Stimulated activated CD4-positive, alpha-beta T cell treated with anti-CD3 and anti-CD28 coated beads, Interleukin-4, amount 100 ng/mL, for 4 hours (primary cell): Measurements from ENCODE around the gene NUP210L.

Source experiments
- DNase-seq, 2 experiments: peaks; one replicate each; pipeline ENCODE4 v3.0.0-alpha.2; 2020

NUP210L gene

DNA sequence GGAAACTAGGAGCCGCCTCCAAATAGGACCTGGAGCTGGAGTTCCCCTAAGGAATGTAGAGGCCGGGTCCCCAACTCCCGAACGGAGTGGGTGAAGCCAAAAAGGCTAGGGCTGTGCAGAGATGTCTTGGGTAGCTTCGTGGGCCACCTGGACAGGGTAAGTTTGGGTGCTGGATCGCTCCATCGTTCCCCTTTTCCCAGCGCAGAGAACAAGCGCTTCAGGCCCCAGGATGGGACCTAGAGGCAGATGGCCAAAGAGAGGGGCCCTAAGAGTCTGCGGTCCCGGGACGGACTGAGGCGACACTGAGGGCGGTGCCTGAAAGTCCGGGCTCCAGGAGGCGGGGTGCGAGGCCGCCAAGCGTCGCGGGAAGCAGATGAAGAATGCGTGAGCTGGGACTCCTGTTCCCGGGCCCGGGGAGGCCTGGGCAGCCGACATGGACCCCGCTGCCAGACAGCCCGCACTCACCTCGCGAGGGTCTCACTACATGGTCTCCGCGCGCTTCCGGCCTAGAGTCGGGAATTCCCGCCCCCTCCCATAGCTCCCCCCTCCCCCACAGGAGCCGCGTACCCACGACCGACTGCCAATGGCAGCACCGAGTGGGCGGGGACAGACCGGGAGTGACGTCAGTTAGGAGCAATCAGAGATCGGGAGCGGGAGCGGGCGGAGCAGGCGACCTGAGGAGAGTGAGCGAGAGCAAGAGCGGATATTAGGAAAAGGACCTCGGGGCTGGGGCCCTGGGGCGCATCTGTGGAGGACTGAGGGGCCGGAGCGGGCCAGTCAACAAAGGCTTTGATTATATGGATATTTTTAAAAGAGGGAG, 191.6 kb downstream of the NUP210L start, which contains the start of gene SLC39A1:
Gene SLC39A1, minus strand, starts transcription at position 508 of the 820 bp plus-strand sequence. CDS start 822 bp downstream, outside the sequence.
- DNase-seq, result peak; percentile 92 to 93

GRCh38 chr1:153962088-153963029, 192.5 kb downstream of the NUP210L start:
- DNase-seq, result no peak

GRCh38 chr1:153961421-153961820, 193.5 kb downstream of the NUP210L start:
- no peak for DNase-seq

- no peak for DNase-seq
Observed at GRCh38 chr1:153960206-153960605, 194.7 kb downstream of the NUP210L start.

DNA sequence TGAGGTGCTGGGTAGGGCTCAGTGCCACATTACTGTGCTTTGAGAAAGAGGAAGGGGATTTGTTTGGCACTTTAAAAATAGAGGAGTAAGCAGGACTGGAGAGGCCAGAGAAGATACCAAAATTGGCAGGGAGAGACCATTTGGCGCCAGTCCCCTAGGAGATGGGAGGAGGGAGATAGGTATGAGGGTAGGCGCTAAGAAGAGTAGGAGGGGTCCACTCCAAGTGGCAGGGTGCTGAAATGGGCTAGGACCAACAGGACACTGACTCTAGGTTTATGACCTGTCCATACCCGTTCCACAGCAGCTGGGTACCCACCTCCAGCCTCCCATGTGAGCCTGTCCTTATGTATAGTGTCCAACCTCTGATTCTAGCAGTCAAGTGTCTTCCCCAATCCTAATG, 195.4 kb downstream of the NUP210L start:
- no peak for DNase-seq

DNA sequence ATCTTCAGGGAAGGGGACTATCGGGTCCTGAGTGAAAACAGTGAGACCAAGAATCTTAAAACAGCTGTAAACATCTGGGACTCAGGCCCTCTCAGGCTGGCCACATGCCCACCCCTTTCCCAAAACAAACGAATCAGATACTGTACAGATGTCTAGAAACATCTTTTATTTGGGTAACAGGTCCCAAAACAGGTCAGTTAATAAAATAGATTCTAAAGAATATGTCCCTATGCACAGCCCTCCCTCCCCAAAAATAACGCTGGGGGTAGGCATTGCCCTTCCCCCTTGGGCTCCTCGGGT, 196.0 kb downstream of the NUP210L start:
- DNase-seq, result no peak

GRCh38 chr1:153958111-153958960, 196.5 kb downstream of the NUP210L start, which contains the start of gene CRTC2:
Gene CRTC2, minus strand, starts transcription at chr1:153958612. Its CDS starts 115 bp downstream, at chr1:153958497.
- DNase-seq, result peak; percentile 93 to 97

GRCh38 chr1:153957744-153958110, 197.1 kb downstream of the NUP210L start:
- DNase-seq, result peak; percentile 23 to 26

DNA sequence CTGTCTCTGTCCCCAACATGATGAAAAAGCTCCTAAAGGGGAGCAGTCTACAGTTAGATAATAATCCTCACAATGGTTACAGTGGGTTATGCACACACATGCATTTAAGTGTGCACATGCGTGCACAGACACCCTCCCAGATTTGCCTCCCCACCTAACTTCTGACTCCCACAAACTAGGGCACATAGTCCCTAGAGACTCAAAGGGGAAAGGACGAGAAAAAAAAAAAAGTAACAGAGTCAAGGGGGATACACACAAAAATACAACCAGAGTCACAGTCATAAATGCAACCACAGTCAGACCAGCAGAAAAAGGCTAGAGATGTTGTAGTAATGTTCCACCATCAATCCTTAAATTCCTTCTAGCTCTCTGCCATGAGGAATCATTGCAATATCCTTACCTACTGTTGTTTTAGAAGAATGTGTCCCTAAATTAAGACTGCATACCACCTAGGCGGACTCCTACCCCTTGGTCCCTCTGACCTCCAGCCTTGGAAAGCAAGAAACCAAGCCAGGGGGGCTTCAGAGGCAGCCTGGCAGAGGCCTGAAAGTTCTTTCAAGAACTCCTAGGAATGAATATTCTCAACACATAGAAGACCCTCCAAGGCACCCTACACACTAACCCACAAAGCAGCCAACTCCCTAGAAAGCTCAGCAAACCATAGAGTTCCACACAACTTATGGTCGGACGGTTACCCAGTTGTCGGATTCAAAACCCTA, 197.7 kb downstream of the NUP210L start:
- no peak for DNase-seq

- DNase-seq, result no peak
Observed at GRCh38 chr1:153954826-153955225, 200.0 kb downstream of the NUP210L start.

DNA sequence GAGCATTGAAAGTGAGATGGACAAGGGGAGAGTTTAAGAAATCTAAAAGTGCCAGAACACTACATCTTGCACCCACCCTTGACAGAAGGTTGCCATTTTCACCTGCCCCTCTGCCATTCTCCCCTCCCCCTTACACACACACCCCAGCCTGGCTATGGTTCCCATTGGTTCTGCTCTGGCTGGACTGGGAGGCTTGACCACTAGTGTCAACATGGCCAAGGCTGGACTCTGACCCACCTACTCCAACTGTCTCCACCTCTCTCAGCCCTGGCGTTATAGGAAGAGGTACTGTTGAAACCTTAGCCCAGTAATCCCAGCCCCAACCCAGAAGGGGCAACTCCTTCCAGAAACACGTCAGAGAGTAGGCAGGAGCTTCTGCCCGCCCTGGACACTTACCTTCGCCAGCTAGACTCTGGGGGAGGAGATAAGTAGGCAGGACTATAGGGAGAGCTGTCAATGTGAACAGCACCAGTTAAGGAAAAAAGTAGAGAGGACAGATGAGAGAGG, 201.0 kb downstream of the NUP210L start:
- DNase-seq, result no peak

DNA sequence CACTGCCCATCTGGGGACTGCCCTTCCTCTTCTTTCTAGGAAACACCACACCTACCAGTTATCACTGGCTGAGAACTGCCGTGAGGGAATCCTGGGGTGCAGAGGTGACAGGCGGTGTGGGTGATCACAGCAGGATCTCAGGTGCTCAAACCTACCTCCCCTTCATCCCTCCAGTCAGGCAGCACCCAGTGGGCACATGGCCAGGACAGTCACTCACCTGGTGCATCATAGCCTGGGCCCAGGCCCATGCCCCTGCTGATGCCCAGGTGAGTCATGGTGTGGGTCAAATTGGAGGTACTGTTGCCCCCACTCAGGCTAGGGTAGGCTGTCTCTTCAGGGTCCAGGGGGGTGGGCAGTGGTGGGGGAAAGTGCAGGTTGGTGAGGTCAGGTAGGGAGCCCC, 203.1 kb downstream of the NUP210L start:
- DNase-seq, result no peak

GRCh38 chr1:153951183-153951582, 203.7 kb downstream of the NUP210L start:
- DNase-seq, result no peak

DNA sequence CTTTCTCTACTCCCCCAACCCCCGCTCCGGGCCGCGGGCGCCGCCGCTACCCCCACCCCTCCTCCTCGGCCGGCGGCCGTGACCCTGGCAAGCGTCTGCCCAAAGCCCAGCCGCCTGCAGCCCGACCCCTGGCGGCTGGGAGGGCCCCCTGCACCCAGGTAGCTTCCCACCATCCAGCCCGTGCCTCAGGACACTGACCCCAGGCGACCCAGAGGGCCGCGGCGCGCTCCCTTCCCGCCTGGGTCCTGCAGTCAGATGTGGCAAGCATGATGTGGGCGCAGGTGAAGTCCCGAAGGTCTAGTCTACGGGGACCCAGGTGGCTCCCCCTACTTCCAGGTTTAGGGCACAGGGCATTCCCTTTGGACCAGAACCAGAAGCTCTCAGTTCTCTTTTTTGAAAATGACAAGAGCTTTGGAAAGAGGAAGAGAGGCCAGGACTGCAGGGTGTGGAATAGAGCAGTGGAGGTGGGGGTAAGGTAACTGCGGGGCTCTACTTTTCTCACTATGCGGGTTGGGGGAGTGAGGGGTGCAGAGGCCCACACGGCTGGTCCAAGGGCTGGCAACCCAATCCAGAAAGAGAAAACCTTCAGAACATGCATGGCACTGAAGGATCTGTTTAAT, 208.1 kb downstream of the NUP210L start, which contains the start of gene DENND4B:
Gene DENND4B, minus strand, starts transcription at position 97 of the 620 bp plus-strand sequence. CDS start 2,344 bp downstream, outside the sequence.
- peak; percentile 70 to 75 for DNase-seq

GRCh38 chr1:153945795-153946621, 208.9 kb downstream of the NUP210L start:
- peak; percentile 64 to 65 for DNase-seq

DNA sequence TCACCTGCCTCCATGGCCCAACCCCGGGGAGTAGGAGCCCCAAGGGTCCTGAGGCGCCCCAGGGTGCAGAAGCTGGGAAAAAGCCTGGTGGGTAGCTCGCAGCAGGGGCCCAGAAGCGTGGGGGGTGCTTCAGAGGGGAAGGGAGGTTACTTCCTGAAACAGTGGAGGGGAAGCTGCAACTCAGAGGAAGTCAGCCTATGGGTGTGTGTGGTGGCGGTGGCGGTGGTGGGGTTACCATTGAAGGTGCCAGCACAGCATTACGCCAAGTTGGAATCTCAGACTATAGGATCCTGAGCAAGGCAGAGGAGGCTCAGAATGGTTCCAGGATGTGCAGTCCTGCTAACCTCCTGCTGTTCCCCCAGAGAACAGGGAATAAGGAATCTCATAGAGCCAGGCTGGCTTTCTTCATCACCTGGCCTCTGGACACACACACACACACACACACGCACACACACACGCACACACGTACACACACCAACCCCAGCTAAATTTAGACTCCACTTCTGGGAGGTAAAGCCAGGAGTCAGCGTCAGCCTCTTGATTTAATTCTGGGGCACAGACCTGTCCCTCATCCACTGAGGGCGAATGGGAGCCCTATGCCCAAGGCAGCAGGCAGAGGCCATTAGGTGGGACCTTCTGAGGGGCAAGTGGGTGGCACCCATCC, 209.6 kb downstream of the NUP210L start:
- peak; percentile 62 to 75 for DNase-seq

GRCh38 chr1:153944827-153945117, 210.1 kb downstream of the NUP210L start:
- DNase-seq, result no peak

DNA sequence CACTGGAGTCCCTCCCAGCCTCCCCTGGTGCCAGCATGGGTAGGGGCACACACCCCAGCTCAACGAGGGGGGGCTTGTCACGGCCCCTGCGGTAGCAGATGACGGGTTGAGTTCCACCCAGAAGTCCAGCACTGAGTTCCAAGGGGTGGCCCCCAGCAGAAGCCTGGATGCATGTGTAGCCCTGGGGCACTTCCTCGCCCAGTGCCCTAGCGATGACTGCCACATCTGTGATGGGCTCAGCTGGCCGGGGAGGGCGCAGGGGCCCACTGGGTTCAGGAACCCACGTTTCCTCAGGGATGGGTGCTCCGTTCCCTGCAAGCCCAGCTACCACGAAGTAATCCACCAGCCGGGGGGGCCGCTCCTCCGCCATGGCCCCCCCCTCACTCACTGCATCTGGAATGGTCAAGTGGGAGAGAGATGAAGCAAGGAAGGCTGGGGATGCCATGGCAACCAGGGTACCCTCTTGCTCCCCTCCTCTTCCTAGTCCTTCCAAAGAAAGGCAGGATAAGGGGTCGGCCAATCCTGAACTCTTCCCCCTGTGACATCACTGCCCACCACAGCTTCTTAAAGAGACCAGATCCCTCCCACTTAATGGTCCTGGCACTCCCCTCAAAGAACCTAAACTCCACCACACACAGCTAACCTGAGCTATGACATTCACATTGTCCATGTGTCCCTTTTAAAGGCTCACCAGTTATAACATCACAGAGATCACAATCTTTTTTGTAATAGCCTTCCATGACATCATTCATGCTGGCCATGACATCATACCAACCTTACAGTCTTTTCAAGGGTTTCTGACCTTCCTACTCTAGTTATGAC, 210.7 kb downstream of the NUP210L start:
- DNase-seq, result no peak
